Measurements from ENCODE around the gene ZXDC.

DNA sequence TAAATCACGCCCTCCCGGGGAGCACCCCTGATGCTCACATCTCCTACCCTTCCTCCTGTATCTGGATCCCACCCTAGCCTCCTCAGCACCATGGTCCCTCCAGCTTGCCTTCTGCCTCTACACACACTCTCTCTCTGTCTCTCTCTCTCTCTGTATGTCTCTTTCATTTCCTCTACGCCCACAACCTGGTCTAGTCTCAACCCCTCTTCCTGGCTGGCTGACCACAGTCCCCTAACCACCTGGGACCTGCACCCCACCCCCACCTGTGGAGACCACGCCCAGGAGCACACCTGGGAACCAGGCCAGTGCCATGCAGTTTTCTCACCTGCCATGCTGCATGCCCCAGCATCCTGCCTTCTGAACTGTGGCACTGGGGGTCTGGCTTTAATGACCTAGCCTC, 84.9 kb downstream of the ZXDC start:
- TF ChIP-seq, protein P1, sequence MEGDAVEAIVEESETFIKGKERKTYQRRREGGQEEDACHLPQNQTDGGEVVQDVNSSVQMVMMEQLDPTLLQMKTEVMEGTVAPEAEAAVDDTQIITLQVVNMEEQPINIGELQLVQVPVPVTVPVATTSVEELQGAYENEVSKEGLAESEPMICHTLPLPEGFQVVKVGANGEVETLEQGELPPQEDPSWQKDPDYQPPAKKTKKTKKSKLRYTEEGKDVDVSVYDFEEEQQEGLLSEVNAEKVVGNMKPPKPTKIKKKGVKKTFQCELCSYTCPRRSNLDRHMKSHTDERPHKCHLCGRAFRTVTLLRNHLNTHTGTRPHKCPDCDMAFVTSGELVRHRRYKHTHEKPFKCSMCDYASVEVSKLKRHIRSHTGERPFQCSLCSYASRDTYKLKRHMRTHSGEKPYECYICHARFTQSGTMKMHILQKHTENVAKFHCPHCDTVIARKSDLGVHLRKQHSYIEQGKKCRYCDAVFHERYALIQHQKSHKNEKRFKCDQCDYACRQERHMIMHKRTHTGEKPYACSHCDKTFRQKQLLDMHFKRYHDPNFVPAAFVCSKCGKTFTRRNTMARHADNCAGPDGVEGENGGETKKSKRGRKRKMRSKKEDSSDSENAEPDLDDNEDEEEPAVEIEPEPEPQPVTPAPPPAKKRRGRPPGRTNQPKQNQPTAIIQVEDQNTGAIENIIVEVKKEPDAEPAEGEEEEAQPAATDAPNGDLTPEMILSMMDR (conservative IDR thresholded peaks at IDR 0.05; ENCODE audit: low read depth, low read length) = no peak
- no peak for TF ChIP-seq EZH2 (IDR thresholded peaks at IDR 0.05; ENCODE audit: borderline replicate concordance, low read depth, low read length, poor library complexity, severe bottlenecking)
